Right lung (tissue), 5 donors: ENCODE results near the gene FXYD1. TPM values are rescaled to one million over a fixed set of nuclear protein-coding genes. Genes with fewer than 3 reads are reported as not detected.
A peak's percentile ranks its signal among the peaks of the same experiment; 100 is the strongest.

ENCODE experiments used
- DNase-seq, 2 donors: peaks; one replicate each; pipeline ENCODE4 v3.0.0-alpha.2; 2013
- polyA plus RNA-seq, 5 donors: library from polyadenylated mRNA; unstranded; fragments of 120-200 nt; gene quantifications; one replicate each; pipeline versions ENCODE4 v1.2.1 to v1.2.3, GENCODE V29; 2013; ENCODE audit warnings: inconsistent platforms in 1 of 5, low replicate concordance in 1 of 5; ENCODE audit not compliant: insufficient read length in 5 of 5, insufficient read depth in 1 of 5

FXYD1 gene
- polyA plus RNA-seq, 5 donors: 39.2 to 70.2 (median 57.5) TPM

DNA sequence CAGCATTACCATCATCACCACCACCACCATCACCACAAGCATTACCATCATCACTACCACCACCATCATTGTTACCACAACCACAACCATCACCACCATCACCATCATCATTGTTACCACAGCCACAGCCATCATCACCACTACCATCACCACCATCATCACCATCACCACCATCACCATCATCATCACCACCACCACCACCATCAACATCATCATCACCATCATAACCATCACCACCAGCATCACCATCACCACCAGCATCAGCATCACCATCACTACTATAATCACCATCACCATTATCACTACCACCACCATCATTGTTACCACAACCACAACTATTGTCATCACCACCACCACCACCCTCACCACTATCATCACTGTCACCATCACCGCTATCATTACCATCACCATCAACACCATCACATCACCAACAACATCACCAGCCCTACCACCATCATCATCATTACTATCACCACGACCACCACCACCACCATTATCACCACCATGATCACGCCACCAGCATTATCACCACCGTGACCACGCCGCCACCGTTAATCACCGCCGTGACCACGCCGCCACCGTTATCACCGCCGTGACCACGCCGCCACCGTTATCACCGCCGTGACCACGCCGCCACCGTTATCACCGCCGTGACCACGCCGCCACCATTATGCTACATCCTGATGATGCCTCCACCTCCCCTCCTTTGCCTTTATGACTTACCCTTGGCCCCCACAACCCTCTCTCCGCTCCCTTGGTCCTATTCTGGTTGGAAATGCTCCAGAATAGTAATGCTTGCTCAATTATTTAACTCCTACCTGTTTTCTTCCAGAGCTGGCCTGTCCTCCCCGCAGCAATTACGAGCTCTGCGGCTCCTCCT lies 33.0 kb upstream of the FXYD1 start:
- no peak for DNase-seq

DNA sequence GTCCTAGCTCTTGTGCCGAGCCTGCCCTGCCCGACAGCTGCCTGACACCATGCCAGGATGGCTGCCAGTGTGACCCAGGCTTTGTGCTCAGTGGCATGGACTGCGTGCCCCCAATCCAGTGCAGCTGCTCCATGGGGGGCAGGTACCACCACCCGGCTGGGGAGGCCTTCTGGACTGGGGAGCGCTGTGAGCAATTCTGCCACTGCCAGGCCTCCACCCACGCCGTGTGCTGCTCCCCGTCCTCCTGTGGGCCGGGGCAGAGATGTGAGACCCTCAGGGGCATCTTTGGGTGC lies 32.4 kb upstream of the FXYD1 start:
- DNase-seq: no peak

DNA sequence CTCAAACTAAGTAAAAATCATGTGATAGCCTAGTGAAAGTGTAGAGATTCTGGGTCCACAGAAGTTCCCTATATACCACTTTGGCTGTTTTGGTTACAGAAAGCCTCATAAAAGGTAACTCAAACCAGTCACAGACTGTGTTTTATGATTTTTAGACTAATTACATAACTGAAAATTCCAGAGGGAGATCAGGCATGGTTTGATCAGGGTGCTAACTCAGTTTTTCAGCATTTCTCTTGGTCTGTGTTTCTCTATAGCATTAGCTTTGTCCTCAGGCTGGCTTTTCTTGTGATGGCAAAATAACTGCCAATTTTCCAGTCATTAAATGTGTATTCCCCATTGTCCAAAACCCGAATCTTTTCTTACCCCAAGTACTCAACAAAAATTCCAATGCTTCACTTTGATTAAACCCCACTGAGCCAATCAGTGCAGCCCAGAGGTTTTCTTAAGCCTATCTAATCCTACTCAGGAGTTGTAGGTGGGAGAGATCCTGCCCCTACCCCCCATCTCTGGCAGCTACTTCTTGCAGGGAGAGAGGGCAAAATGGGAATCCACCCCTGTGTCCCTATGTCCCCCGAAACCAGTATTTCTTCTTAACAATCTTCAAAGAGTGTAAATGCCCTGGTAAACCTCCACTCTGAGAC lies 31.6 kb upstream of the FXYD1 start:
- DNase-seq: no peak

DNA sequence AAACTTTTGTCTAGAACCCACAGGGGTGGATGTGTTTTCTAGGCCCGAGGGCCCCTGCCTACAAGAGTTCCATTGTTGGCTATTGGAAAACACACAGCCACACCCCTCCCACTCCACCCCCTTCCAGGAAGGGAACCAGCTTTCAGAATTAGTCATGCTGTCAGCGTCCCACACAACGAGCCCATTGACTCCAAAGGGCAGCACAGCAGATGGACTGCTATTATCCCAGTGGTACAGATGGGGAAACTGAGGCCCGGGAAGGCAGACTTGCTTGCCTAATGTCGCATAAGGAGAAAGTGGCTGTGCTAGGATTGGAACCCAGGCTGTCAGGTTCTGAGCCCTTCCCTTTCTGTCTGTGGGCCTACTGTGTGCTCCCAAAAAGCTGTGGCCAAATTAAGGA lies 31.1 kb upstream of the FXYD1 start:
- DNase-seq: no peak

DNA sequence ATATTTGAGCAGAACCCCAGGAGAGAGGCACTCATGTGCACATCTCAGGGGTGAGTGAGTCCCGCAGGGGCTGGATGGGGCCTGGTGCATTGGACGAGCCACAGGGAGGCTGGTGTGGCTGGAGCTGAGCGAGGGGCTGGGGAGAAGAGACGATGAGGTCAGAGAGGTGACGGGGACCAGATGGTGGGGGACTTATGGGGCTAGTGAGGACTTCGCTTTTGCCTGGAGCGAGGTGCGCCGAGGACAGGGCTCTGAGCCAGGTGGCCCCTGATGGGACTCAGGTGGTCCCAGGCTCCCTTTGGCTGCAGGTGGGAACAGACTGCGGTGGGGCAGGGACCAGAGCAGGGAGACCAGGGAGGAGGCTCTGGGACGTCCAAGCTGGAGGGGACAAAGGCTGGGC lies 29.9 kb upstream of the FXYD1 start:
- DNase-seq: no peak

DNA sequence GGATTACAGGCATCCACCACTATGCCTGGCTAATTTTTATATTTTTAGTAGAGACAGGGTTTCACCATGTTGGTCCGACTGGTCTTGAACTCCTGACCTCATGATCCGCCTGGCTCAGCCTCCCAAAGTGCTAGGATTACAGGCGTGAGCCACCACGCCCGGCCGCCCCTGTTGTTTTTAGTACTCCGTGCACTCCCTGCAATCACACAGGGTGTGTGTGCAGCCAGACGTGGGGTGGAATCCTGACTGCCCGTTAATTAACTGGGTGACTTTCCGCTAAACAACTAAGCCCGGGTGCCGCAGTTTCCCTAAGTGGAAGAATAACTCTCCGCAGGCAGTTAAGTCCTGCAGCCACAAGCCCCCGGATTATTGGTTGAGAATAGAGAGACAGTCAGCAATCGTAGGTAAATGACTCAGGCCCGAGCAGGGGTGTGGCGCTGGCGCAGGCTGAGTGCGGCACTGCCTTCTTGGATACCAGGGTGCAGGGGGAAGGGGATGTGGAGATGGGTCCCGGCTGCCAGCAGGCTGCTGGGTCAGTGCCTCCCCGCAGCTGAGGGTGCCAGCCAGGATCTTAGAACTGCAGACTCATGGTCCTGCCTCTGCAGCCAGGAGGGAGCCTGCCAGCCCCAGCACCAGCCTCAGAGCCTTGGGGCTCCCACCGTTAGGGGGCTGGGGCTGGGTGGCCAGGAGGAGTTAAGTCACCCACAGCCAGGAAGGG lies 29.1 kb upstream of the FXYD1 start:
- no peak for DNase-seq

DNA sequence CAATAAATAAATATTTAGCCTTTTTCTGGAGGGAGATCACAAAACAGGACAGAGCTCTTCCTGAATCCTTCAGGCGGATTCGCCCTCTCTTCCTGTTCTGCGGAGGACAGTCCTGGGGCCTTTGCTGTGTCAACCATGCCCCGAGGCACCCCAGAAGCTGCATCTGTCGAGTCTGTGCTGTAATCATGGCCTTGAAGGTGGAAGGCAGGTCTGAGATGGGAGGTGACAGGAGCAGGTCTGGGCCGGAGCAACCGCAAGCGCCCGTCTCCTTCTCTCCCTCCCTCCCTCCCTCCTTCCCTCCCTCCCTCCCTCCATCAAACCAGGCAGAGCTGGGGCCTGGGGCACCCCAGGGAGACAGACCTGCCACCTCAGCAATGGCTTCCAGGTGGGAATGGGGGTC lies 27.6 kb upstream of the FXYD1 start:
- no peak for DNase-seq

DNA sequence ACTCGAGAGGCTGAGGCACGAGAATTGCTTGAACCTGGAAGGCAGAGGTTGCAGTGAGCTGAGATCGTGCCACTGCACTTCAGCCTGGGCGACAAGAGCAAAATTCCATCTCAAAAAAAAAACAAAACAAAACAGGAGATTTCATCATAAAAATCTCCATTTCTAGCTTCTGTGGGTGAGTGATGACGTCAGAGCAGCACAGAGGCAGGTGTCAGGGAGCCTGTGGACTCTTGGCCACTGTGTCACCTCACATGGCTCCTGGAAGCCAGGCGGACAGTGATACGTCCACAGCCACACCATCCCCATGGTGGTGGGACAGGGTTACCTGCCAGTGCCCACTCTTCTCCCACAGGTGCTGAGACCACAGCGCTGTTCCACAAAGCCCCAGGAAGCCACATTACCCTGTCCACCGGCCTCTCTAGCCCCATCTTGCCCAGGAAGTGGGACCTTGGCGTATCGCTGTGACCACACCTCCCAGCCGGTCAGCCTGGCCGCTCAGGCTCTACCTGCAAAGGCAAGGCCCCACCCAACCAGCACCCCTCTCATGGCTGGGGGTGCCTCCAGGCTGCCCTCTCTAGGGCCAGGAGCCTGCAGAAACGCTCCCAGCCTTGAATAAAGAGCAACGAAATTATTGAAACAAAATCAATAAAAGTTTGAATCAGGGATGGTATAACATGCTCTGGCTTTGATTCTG lies 25.5 kb upstream of the FXYD1 start:
- no peak for DNase-seq

DNA sequence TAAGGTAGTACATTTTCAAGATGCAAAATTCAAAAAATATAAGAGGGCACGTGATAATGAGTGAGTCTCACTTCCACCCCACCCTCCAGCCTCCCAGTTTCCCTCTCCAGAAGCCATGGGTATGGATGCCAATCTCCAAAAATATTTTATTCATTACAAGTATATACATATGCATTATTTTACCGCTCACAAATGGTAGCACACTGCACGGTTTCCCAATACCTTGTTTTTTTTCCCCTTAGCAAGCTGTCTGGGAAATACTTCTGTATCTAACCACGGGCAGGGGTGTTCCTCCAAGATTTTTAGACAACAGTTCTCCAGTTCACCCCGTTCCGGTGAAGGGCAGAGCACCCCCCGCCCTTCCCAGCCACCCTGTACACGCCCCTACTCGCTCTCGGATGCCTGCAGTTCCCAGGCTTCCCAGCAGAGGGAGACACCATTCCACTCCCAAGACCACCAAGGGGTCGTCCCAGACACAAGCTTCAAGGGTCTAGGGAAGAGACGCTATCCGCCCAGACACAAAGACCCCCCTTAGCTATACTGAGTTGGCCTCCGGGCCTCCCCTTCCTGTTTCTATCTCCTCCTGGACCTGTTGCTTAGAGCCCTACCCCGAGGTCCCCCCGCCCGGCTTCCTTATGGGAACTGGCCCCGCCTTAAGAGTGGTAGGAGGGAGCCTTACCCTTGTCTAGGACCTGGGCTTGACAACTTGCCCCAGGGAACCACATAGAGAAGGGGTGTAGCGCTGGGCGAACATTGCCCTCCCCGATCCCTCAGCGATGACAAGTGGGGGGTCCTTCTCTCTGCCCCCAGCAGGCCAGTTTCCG lies 24.1 kb upstream of the FXYD1 start:
- DNase-seq: peak; percentile 73 to 81

DNA sequence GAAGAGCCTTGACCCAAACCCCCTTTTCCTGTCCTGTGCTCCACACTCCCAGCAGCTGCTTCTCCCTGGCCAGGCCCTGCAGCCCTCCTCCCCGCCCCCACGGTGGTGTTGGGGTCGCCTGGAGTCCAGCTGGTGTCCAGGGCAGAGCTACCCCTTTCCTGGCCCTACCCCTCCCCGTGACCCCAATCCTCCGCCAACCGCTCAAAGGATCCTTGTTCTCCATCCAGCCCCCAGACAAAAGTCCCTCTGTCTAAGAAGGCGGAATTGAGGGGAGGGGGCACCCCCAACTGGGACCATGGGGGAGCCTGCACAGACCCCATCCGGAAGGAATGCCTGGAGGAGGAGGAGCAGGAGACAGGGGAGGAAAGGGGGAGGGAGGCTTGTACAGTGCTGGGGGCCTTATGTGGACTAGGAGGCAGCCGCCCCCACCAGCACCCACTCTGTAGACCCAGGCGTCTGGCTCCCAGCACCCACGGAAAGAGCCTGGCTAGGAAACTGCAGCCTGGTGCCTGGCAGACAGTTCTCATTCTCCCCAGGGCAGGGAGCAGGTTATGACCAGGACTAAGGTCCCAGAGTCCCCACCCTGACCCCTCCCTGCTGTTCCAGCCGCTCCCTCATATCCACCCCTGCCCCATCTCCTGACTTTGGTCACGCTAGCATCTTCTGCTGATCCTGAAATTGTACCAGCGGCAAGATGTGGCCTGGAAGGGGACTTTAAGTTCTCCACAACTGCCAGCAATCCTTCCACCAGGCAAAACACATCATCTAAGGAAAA lies 23.3 kb upstream of the FXYD1 start, which contains the start of gene FXYD3:
Gene FXYD3, plus strand, starts transcription at position 647 of the 775 bp plus-strand sequence. CDS start 3,554 bp downstream, outside the sequence.
- DNase-seq: no peak

DNA sequence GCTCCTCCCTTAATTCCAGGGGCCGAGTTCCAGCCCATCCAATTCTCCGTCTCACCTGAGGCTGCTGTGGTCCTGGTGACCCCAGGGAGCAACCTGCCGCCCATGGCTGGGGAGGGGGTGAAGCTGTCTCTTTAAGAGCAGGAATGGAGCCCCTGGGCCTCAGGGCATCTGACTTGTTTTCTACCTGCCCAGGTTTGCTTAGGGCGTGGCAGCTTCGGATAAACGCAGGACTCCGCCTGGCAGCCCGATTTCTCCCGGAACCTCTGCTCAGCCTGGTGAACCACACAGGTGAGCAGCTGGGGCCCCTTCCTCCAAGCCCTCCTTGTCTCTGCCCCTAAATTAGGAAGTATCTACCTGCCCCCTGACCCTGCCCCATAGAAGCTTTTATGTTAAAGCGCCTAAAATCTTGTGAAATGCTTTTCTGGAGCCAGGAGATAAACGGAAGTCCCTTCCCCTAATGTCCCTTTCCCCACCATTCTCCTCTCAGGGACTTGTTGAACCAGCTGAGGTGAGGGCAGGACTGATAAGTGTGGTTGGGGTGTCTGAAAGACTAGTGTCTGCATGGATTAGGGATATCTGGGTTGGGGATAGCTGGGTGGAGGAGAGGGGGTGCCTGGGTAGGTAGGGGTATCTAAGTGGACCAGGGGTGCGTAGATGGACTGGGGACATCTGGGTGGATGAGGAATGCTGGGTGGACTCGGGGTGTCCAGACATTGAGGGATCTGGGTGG lies 22.4 kb upstream of the FXYD1 start:
- no peak for DNase-seq

DNA sequence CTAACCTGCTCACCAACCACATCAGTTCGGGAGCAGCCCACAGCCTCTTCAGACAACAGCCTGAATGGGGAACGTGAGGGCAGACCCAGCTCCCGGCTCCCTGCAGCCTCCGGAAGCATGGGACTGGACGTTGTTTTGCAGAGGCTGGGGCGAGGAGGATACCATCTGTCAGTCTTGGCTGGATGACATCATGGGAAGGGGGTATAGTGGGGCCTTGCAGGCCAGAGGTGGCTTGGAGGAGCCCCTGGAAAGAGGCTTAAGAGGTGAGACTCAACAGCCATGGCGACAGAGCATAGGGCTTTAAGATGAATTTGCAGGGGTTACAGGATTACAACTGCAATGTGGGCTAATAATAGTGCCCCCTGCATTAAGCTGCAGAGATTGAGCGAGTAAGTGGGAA lies 21.5 kb upstream of the FXYD1 start:
- no peak for DNase-seq

DNA sequence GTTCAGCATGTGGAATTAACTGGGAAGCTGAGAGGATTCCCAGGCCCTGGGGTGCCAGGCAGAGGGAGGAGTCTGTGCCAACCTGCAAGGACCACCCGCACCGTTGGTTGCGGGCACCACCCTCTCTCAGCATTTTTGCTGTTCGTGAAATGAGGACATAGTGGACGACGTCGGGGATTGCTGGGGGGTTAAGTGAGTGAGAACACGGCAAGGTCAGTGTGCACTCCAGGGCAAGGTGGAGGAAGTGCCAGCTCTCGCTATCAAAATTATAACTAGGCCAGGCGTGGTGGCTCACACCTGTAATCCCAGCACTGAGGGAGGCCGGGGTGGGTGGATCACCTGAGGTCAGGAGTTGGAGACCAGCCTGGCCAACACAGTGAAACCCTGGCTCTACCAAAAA lies 20.8 kb upstream of the FXYD1 start:
- no peak for DNase-seq

DNA sequence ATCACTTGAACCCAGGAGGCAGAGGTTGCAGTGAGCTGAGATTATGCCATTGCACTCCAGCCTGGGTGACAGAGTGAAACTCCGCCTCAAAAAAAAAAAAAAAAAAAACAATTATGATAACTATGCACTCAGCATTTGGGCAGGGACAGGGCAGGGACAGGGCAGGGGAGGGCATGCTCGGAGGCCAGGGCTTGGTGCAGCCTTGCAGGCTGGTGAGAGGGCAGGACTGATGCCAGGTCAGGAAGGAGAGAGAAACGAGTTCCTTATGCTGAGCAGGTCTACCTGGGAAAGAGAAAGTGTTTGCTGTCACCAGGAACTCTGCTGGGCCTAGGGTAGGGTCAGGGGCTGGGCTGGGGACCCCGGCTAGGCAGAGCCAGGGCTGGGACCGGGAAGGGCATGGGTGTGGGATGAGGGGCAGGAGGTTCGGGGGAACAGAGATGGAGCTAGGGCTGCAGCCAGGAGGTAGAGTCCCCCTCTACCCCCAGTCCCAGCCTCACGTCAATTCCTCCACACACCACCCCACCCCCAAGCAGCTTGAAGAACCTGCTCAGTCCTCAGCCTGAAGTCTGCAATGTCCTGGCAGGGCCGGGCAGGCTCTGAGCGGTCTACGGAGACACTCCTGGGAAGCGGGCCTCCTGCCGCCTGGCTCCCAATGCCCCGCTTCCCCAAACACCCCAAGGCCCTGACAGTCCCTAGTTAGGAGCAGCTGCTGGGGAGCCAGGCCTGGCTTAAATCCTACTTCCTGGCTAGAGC lies 20.2 kb upstream of the FXYD1 start:
- DNase-seq: no peak

DNA sequence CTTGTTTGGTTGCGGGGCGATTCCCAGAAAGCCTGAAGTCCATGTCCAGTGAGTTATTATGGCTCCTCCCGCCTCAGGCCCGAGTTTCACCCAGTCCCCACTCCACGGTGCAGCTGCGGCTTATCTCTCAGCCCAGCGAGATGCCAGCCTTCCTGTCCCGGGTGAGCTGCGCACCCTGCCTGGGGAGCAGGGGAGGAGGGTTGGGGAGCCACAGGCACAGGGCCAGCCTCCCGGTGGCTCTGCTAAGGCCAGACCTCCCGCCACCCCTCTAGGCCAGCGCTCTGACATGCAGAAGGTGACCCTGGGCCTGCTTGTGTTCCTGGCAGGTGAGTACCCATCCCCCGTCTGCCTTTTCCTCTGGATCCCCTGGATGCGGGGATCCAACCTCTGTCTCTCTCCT lies 19.5 kb upstream of the FXYD1 start:
- DNase-seq: no peak

DNA sequence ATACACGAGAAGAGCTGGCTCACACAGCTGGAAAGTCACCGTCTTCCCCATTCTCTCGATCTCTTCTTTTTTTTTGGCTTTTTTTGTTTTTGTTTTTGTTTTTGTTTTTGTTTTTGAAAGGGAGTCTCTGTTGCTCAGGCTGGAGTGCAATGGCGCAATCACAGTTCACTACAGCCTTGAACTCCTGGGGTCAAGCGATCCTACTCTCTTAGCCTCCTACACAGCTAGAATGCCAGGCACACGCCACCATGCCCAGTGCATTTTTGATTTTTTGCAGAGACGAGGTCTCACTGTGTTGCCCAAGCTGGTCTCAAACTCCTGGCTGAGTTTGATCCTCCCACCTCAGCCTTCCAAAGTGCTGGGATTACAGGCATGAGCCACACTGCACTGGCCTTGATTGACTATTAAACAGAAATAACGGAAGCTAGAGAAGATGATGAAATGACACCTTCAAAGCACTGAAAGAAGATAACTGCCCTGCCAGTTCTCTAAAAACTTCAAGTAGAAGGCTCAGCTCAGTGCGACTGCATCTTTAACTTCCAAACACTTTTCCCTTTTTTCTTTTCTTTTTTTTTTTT lies 19.0 kb upstream of the FXYD1 start:
- no peak for DNase-seq

DNA sequence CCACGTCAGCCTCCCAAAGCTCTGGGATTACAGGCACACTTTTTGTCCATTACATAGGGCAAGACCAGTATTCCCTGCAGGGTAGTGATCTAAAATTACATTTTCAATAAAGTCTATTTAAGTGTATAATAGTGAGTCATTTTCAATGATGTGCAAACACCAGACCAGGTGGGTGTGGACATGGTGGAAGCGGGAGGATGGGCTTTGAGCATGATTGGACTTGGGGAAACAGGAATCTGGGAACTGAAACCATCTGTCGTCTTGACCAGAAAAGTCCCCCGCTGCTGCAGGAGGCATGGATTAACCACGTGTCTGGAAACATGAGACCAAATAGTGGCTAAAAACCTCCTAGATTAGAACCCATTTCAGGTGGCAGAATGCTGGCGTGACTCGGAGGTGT lies 18.1 kb upstream of the FXYD1 start:
- DNase-seq: no peak

DNA sequence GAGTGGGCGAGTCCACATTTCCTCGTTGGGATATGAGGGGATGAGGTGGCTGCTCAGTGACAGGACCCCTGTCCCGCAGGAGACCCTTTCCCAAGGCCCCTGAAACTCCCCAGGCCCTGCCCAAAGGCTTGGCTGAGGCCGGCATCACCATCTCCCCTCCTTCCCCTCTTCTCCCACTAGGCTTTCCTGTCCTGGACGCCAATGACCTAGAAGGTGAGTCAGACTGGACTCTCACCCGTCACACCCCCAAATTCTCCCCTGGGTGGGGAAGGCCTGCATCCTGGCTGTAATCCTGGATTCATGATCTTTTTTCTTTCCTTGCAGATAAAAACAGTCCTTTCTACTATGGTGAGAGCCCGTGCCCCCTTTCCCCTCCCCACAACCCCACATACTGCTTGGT lies 17.7 kb upstream of the FXYD1 start:
- DNase-seq: no peak
